ENCODE measurements around the gene IMPDH1.
"Not testable (repeated sequence)": the region's sequence is repeated elsewhere in the genome, so short reads cannot be mapped to it uniquely, and the experiment has no call there.

Gene IMPDH1

GRCh38 chr7:128409596-128410450, at the start of gene IMPDH1:
IMPDH1 (minus strand) TSS chr7:128409982; CDS start chr7:128409901, 81 bp downstream.
- no peak for DNase-seq

GRCh38 chr7:128459394-128459878, 49.7 kb upstream of the IMPDH1 start:
- DNase-seq, result peak; percentile 1

- no peak for DNase-seq
Observed at GRCh38 chr7:128458956-128459355, 49.2 kb upstream of the IMPDH1 start.

GRCh38 chr7:128457385-128457784, 47.6 kb upstream of the IMPDH1 start:
- not testable (repeated sequence) for DNase-seq

- DNase-seq, result no peak
Observed at GRCh38 chr7:128456255-128456725, 46.5 kb upstream of the IMPDH1 start.

- DNase-seq, result peak; percentile 43
Observed at GRCh38 chr7:128455543-128456254, 45.9 kb upstream of the IMPDH1 start, which contains the start of gene HILPDA. HILPDA (plus strand) TSS chr7:128455878; CDS start chr7:128457269, 1,391 bp downstream.

- no peak for DNase-seq
Observed at GRCh38 chr7:128454808-128455542, 45.2 kb upstream of the IMPDH1 start.

GRCh38 chr7:128453836-128454804, 44.3 kb upstream of the IMPDH1 start:
- no peak for DNase-seq

- DNase-seq, result no peak
Observed at GRCh38 chr7:128452552-128452951, 42.8 kb upstream of the IMPDH1 start.

- no peak for DNase-seq
Observed at GRCh38 chr7:128450913-128451312, 41.1 kb upstream of the IMPDH1 start.

- DNase-seq, result peak; percentile 46
Observed at GRCh38 chr7:128450409-128450808, 40.6 kb upstream of the IMPDH1 start.

GRCh38 chr7:128448751-128449302, 39.0 kb upstream of the IMPDH1 start:
- no peak for DNase-seq

- DNase-seq, result no peak
Observed at GRCh38 chr7:128447941-128448564, 38.3 kb upstream of the IMPDH1 start.

GRCh38 chr7:128446306-128446705, 36.5 kb upstream of the IMPDH1 start:
- DNase-seq, result no peak

- DNase-seq, result no peak
Observed at GRCh38 chr7:128443831-128444600, 34.2 kb upstream of the IMPDH1 start.

- no peak for DNase-seq
Observed at GRCh38 chr7:128442356-128442755, 32.6 kb upstream of the IMPDH1 start.

- peak; percentile 84 for DNase-seq
Observed at GRCh38 chr7:128437426-128438332, 27.9 kb upstream of the IMPDH1 start.

GRCh38 chr7:128435327-128435686, 25.5 kb upstream of the IMPDH1 start:
- DNase-seq, result no peak

Data from SIG-M5 (cell line).